ENCODE measurements around the gene METTL22. TPM values are rescaled to one million over a fixed set of nuclear protein-coding genes. Genes with fewer than 3 reads are reported as not detected.

Gene METTL22
- total RNA-seq, 1 donor from 2014 or later, result 41.1 TPM

DNA sequence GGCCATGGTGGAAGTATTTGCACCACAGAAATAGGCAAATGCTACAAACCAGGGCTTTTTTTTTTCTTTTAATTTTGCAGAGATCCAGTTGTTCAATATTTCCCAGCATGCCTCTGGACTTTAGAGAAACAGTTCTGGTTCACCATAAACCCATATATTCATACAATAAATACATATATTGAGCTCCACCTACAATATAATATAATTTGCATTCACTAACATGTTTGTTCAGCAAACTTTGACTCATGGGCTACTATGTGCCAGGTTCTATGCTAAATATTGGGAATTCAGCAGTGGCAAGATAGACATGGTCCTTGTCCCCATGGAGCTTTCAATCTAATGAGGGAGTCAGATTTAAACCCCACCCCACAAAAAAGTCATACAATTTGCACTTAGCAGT, 34.4 kb upstream of the METTL22 start:
- Mint-ChIP-seq H3K27me3 (ENCODE audit: insufficient read depth, low read depth) (peaks cover 34% of the 10 kb centered on the region), H3K9me3 (no peaks in the 10 kb centered on the region), H3K4me3 (no peak overlapping the region), H3K36me3 (no peaks in the 10 kb centered on the region), H3K27ac (no peak overlapping the region), H3K4me1 (peaks cover 13% of the 10 kb centered on the region)
- Histone ChIP-seq H3K36me3 (no peaks in the 10 kb centered on the region), H3K4me1 (peaks cover 6% of the 10 kb centered on the region), H2AFZ (replicated peaks) (no peak overlapping the region), H3F3A (ENCODE audit: low read depth) (peaks cover 13% of the 10 kb centered on the region), H3K79me2 (ENCODE audit: low read depth) (no peaks in the 10 kb centered on the region), H4K20me1 (ENCODE audit: low read depth) (no peaks in the 10 kb centered on the region), H3K27ac (no peak overlapping the region), H3K4me3 (no peak overlapping the region), H3K9ac (no peak overlapping the region), H3K4me2 (no peak overlapping the region), H3K27me3 (peaks cover 45% of the 10 kb centered on the region), H3K9me3 (ENCODE audit: low read depth) (no peaks in the 10 kb centered on the region)
- DNase-seq (ENCODE audit: low spot score), result no peak
- TF ChIP-seq, protein P1, sequence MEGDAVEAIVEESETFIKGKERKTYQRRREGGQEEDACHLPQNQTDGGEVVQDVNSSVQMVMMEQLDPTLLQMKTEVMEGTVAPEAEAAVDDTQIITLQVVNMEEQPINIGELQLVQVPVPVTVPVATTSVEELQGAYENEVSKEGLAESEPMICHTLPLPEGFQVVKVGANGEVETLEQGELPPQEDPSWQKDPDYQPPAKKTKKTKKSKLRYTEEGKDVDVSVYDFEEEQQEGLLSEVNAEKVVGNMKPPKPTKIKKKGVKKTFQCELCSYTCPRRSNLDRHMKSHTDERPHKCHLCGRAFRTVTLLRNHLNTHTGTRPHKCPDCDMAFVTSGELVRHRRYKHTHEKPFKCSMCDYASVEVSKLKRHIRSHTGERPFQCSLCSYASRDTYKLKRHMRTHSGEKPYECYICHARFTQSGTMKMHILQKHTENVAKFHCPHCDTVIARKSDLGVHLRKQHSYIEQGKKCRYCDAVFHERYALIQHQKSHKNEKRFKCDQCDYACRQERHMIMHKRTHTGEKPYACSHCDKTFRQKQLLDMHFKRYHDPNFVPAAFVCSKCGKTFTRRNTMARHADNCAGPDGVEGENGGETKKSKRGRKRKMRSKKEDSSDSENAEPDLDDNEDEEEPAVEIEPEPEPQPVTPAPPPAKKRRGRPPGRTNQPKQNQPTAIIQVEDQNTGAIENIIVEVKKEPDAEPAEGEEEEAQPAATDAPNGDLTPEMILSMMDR (IDR thresholded peaks at IDR 0.05), result no peak
- TF ChIP-seq EZH2 (IDR thresholded peaks at IDR 0.05) (no peak), EZH2phosphoT487 (IDR thresholded peaks at IDR 0.05) (no peak)

DNA sequence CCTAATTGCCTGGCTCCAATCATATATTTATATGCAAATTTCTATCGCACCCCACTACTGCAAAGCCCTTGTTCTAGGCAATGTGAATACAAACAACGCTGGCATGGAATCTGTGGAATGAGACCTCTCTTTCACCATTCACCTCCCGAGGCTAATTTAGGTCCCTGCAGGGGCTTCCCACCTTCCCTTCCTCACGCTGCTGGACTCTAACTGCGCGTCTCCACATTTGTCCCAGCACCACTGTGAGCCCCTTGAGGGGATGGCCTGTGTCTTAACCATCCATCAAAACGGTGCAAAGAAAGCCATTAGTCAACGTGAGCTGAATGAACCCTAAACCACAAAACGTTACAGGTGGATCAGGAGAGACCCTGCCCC, 32.8 kb upstream of the METTL22 start:
- Histone ChIP-seq H3K27me3 (peaks cover 57% of the 10 kb centered on the region), H3K79me2 (ENCODE audit: low read depth) (no peaks in the 10 kb centered on the region), H3F3A (ENCODE audit: low read depth) (peaks cover 13% of the 10 kb centered on the region), H3K27ac (no peak overlapping the region), H3K36me3 (no peaks in the 10 kb centered on the region), H3K4me1 (peaks cover 6% of the 10 kb centered on the region), H3K9ac (no peak overlapping the region), H3K4me3 (peak overlapping the region; percentile 55), H2AFZ (replicated peaks) (peak overlapping the region; percentile 83), H3K9me3 (ENCODE audit: low read depth) (no peaks in the 10 kb centered on the region), H4K20me1 (ENCODE audit: low read depth) (no peaks in the 10 kb centered on the region), H3K4me2 (peak overlapping the region; percentile 88)
- Mint-ChIP-seq H3K36me3 (no peaks in the 10 kb centered on the region), H3K4me3 (peak overlapping the region; percentile 52), H3K27ac (no peak overlapping the region), H3K4me1 (peaks cover 7% of the 10 kb centered on the region), H3K9me3 (no peaks in the 10 kb centered on the region), H3K27me3 (ENCODE audit: insufficient read depth, low read depth) (peaks cover 31% of the 10 kb centered on the region)
- DNase-seq (ENCODE audit: low spot score), result peak; percentile 71
- TF ChIP-seq EZH2phosphoT487 (IDR thresholded peaks at IDR 0.05) (no peak), EZH2 (IDR thresholded peaks at IDR 0.05) (no peak)
- TF ChIP-seq, protein P1 (IDR thresholded peaks at IDR 0.05), result no peak

DNA sequence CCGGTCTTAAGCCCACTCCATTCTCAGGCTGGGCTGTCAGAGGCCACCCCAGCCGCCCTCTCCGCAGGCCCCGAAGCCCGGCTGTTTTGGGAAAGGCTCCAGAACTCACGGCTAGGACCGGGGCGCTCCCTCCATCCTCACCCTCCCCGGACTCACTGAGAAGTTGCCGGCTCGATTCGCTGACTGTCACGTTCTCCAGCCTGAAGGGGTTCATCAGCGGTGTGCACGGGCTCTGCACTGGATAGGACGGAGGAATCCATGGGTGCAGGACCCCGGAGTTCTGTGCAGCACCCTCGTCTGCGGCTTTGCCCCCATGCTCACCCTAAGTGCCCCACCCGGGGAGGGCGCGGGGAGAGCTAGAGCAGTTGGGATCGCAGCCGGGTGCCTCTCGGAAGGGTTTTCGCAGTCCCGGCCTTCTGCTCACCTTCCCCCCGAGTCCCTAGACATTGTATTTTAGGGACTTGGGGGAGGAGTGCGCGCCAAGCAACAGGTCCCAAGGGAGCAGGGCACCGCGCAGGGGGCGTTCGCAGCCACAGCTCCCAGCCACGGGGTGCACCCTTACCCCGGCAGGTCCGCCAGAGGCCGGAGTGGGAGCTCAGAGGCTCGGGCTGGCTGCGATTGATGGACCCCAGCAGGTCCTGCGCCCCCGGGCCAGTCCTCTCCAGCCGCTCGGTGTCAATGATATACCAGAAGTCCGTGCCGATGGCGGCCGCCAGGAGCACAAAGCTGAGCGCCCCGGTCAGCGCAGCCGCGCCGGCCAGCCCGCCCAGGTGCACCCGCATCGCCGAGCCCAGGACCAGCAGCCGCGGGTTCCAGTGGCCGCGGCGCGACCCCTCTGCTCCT, 32.2 kb upstream of the METTL22 start:
- Mint-ChIP-seq H3K4me3 (peak overlapping the region; percentile 65), H3K27ac (no peak overlapping the region)
- H3K27me3 ChIP-seq, result peaks cover 57% of the 10 kb centered on the region

More for the DNA sequence above, 32.2 kb upstream of the METTL22 start:
- no peak overlapping the region for H3K9ac ChIP-seq
- H3K36me3 ChIP-seq, result no peaks in the 10 kb centered on the region
- peak; percentile 77 for DNase-seq (ENCODE audit: low spot score)
- no peaks in the 10 kb centered on the region for H4K20me1 ChIP-seq (ENCODE audit: low read depth)
- peaks cover 6% of the 10 kb centered on the region for H3K4me1 ChIP-seq
- no peaks in the 10 kb centered on the region for H3K79me2 ChIP-seq (ENCODE audit: low read depth)
- H3F3A ChIP-seq (ENCODE audit: low read depth), result peaks cover 13% of the 10 kb centered on the region
- peak overlapping the region; percentile 55 for H3K4me3 ChIP-seq
- H2AFZ ChIP-seq (replicated peaks), result peak overlapping the region; percentile 83
- peaks cover 7% of the 10 kb centered on the region for H3K4me1 Mint-ChIP-seq
- H3K9me3 ChIP-seq (ENCODE audit: low read depth), result no peaks in the 10 kb centered on the region
- peaks cover 31% of the 10 kb centered on the region for H3K27me3 Mint-ChIP-seq (ENCODE audit: insufficient read depth, low read depth)
- TF ChIP-seq EZH2 (IDR thresholded peaks at IDR 0.05), result peak; percentile 39
- TF ChIP-seq EZH2phosphoT487 (IDR thresholded peaks at IDR 0.05), result no peak
- TF ChIP-seq, protein P1 (IDR thresholded peaks at IDR 0.05), result peak; percentile 39
- H3K9me3 Mint-ChIP-seq, result no peaks in the 10 kb centered on the region
- no peaks in the 10 kb centered on the region for H3K36me3 Mint-ChIP-seq
- no peak overlapping the region for H3K27ac ChIP-seq
- H3K4me2 ChIP-seq, result peak overlapping the region; percentile 88
